Measurements from ENCODE around the gene PI4KA. TPM values are rescaled to one million over a fixed set of nuclear protein-coding genes. Genes with fewer than 3 reads are reported as not detected.

The PI4KA gene
- total RNA-seq, 1 donor from 2014 or later: 140 TPM

DNA sequence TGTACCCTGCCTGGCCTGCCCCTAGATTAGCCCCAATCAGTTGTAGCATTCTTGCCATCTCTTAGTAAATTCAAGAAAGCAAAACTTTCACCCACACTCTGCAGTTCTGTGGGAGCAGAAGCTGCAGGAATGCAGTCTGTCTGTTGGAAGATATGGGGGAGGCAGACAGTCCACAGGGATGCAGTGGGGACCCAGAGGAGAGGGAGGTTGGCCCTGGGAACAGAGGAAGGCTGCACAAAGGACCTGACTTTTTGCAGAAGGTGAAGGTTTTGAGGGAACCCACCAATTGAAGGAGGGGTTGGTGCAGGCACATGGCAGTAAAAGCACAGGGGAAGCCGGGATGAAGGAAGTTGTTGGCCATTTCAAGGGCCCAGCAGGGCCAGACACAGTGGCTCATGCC, 16.7 kb upstream of the PI4KA start:
- H3K27me3 Mint-ChIP-seq: no peaks in the 10 kb centered on the region
- H3K27ac Mint-ChIP-seq: no peak overlapping the region
- H3K4me3 Mint-ChIP-seq (ENCODE audit: low read depth): no peak overlapping the region
- H3K36me3 Mint-ChIP-seq (ENCODE audit: insufficient read depth): peaks cover 4% of the 10 kb centered on the region
- H3K4me1 Mint-ChIP-seq (ENCODE audit: low read depth): no peaks in the 10 kb centered on the region
- TF ChIP-seq, protein P1, sequence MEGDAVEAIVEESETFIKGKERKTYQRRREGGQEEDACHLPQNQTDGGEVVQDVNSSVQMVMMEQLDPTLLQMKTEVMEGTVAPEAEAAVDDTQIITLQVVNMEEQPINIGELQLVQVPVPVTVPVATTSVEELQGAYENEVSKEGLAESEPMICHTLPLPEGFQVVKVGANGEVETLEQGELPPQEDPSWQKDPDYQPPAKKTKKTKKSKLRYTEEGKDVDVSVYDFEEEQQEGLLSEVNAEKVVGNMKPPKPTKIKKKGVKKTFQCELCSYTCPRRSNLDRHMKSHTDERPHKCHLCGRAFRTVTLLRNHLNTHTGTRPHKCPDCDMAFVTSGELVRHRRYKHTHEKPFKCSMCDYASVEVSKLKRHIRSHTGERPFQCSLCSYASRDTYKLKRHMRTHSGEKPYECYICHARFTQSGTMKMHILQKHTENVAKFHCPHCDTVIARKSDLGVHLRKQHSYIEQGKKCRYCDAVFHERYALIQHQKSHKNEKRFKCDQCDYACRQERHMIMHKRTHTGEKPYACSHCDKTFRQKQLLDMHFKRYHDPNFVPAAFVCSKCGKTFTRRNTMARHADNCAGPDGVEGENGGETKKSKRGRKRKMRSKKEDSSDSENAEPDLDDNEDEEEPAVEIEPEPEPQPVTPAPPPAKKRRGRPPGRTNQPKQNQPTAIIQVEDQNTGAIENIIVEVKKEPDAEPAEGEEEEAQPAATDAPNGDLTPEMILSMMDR (IDR thresholded peaks at IDR 0.05; ENCODE audit: unreplicated experiment): no peak
- no peaks in the 10 kb centered on the region for H3K9me3 Mint-ChIP-seq (ENCODE audit: low read depth)
- DNase-seq (ENCODE audit: low spot score, unreplicated experiment): no peak

DNA sequence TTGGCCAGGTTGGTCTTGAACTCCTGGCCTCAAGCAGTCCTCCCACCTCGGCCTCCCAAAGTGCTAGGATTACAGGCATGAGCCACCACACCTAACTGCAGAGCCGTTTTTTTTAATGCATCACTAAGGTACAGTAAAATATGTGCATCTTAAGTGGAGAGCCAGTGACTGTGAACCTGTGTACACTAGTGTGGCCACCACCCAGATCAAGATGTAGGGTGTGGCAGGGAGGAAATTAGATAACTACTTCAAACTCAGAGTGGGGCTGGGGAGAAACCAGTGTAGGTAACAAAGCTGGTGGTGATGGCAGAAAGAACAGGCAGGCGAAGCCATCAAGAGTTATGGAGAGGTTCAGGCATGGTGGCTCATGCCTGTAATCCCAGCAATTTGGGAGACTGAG, 14.6 kb upstream of the PI4KA start:
- Mint-ChIP-seq H3K4me1 (ENCODE audit: low read depth) (no peaks in the 10 kb centered on the region), H3K36me3 (ENCODE audit: insufficient read depth) (peaks cover 7% of the 10 kb centered on the region), H3K27ac (no peak overlapping the region), H3K27me3 (no peaks in the 10 kb centered on the region), H3K4me3 (ENCODE audit: low read depth) (no peak overlapping the region), H3K9me3 (ENCODE audit: low read depth) (no peaks in the 10 kb centered on the region)
- DNase-seq (ENCODE audit: low spot score, unreplicated experiment): no peak
- TF ChIP-seq, protein P1 (IDR thresholded peaks at IDR 0.05; ENCODE audit: unreplicated experiment): no peak

DNA sequence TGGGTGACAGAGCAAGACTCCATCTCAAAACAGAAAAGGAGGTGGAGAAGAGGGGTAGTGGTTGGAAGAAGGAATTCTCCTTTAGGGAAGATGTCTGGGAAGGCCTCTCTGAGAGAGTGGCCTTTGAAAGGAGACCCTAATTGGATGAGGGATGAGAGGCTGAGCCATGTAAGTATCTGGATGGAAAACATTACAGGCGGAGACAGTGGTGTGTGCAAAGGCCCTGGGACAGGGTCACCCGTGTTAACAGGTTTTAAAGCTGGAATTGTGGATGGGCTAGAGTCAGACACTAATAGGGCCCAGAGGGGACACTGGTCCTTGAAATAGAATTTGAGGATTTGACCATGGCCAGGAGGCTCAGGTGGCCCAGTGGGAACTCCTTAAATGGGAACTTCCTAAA, 10.6 kb upstream of the PI4KA start:
- Mint-ChIP-seq H3K9me3 (ENCODE audit: low read depth) (no peaks in the 10 kb centered on the region), H3K27ac (peak overlapping the region; percentile 71), H3K36me3 (ENCODE audit: insufficient read depth) (peaks cover 5% of the 10 kb centered on the region), H3K27me3 (no peaks in the 10 kb centered on the region), H3K4me1 (ENCODE audit: low read depth) (peaks cover 23% of the 10 kb centered on the region), H3K4me3 (ENCODE audit: low read depth) (no peak overlapping the region)
- TF ChIP-seq, protein P1 (IDR thresholded peaks at IDR 0.05; ENCODE audit: unreplicated experiment): no peak
- no peak for DNase-seq (ENCODE audit: low spot score, unreplicated experiment)

DNA sequence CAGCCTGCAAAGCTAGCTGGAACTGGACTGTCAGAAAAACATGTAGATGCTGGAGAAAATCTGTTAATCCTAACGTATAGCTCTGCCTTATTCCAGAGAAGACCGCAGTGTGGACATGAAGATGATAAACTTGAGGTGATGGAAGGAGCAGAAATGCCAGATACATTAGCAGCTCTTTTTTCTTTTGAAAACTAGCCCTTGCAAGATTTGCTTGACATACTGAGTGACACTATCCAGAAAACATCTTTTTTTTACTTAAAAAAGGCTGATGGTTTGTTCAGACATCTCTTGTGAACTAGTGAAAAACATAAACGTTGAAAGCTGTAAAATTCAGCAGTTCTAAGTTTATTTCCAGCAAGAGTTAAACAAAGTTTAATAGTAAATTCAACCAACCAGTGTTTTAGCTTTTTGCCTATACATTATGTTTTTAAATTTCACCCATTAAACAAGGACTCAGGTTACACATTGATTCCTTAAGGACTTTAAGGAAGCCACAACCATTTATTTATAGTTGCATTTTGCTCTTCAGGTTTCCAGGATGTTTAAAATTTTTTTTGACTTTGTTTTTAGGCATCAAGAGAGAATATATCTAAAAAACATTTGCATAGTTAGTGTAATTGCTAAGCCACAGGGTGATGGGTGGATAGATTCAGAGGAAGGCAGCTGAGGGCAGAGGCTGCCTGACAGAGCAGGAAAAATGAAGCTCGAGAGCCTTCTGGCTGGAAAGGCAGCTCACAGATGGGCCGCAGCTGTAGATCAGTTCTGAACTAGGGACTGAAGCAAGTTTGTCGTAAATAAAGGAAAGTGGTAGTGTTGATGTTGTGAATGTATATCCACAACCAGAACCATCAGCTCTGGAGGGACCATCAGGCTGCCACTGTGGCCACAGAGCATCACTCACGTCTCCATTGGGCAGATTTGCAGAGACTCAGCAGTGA, 9.7 kb upstream of the PI4KA start:
- H3K9me3 Mint-ChIP-seq (ENCODE audit: low read depth): no peaks in the 10 kb centered on the region
- H3K27ac Mint-ChIP-seq: peak overlapping the region; percentile 81
- H3K4me3 Mint-ChIP-seq (ENCODE audit: low read depth): no peak overlapping the region
- no peaks in the 10 kb centered on the region for H3K27me3 Mint-ChIP-seq
- peaks cover 4% of the 10 kb centered on the region for H3K36me3 Mint-ChIP-seq (ENCODE audit: insufficient read depth)
- H3K4me1 Mint-ChIP-seq (ENCODE audit: low read depth): peaks cover 23% of the 10 kb centered on the region
- no peak for DNase-seq (ENCODE audit: low spot score, unreplicated experiment)
- TF ChIP-seq, protein P1 (IDR thresholded peaks at IDR 0.05; ENCODE audit: unreplicated experiment): no peak

DNA sequence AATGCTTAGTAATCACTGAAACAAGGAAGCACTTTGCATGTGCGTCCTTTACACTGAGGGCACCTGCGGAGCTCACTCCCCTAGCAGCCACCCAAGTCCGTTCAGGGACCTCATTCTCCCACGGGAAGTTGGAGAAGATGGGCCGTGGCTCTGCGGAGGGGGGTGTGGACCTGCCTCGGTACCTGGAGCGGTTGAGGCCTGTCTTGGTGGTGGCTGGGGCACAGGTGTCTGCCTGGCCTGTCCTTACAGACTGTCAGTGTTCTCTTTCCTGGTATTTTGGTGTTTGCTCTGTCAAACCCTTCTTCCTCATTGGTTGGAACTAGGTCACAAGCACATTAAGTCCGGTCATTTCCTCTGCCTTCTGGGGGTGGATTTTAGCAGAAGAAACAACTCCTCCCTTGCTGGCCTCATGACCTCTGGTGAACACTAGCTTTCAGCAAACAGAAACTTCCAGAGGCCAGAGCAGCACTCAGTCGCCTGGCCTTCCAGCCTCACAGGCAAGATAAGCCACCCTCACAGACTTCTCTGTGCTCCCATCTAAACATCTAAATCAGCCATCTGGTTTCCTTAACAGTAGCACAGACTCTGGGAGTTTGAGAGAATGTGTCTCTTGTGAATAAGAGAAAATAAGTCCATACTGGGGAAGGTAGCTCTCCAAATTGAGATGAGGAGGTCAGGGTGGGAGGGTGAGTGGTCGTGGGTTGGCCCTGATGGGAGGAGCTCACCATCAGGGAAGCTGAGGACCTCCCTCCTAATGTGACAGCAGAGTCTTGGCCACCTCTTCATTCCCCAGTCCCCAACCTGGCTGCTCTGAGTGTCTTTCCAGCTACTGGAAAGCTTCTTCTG, 8.8 kb upstream of the PI4KA start:
- TF ChIP-seq, protein P1 (IDR thresholded peaks at IDR 0.05; ENCODE audit: unreplicated experiment): no peak
- peaks cover 3% of the 10 kb centered on the region for H3K36me3 Mint-ChIP-seq (ENCODE audit: insufficient read depth)
- no peak overlapping the region for H3K4me3 Mint-ChIP-seq (ENCODE audit: low read depth)
- no peak for DNase-seq (ENCODE audit: low spot score, unreplicated experiment)
- H3K27me3 Mint-ChIP-seq: no peaks in the 10 kb centered on the region
- peaks cover 23% of the 10 kb centered on the region for H3K4me1 Mint-ChIP-seq (ENCODE audit: low read depth)
- peak overlapping the region; percentile 81 for H3K27ac Mint-ChIP-seq
- H3K9me3 Mint-ChIP-seq (ENCODE audit: low read depth): no peaks in the 10 kb centered on the region

Data from progenitor cell of endocrine pancreas (in vitro differentiated cells).